HepG2 (cell line): ENCODE results near the gene WFDC5. TPM values are rescaled to one million over a fixed set of nuclear protein-coding genes. Genes with fewer than 3 reads are reported as not detected.

ENCODE experiments used
- GATA4 ChIP-seq: sonication (generic); IDR thresholded peaks from 2 replicates; pipeline ENCODE4 v1.6.1; 2016; ENCODE audit warnings: antibody characterized with exemption, low read depth, borderline replicate concordance
- HDAC1 ChIP-seq: sonication (generic); formaldehyde crosslinking; IDR thresholded peaks from 2 replicates; pipeline ENCODE4 v1.5.1; 2020; ENCODE audit warnings: mild to moderate bottlenecking, missing genetic modification reagents
- HNRNPLL ChIP-seq: fragments of 200-400 bp; formaldehyde crosslinking; IDR thresholded peaks from 2 replicates; pipeline ENCODE4 v1.6.1; 2017; ENCODE audit warnings: mild to moderate bottlenecking, low read depth, low read length; ENCODE audit not compliant: poor library complexity, severe bottlenecking
- HOXA3 ChIP-seq: sonication (generic); formaldehyde crosslinking; IDR thresholded peaks from 2 replicates; pipeline ENCODE4 v1.5.0; 2020; ENCODE audit warnings: missing genetic modification reagents
- MIXL1 ChIP-seq: IDR thresholded peaks from 2 replicates; pipeline ENCODE4 v1.6.1; 2016
- MYNN ChIP-seq: sonication (generic); formaldehyde crosslinking; IDR thresholded peaks from 2 replicates; pipeline ENCODE4 v1.4.0; 2020; ENCODE audit warnings: mild to moderate bottlenecking, low read depth, missing genetic modification reagents
- NBN ChIP-seq: fragments of 450-650 bp; conservative IDR thresholded peaks from 2 replicates; pipeline ENCODE4 v1.6.1; 2017
- NFIB ChIP-seq: sonication (generic); formaldehyde crosslinking; IDR thresholded peaks from 2 replicates; pipeline ENCODE4 v1.9.0; 2021; ENCODE audit warnings: missing genetic modification reagents, mild to moderate bottlenecking, borderline replicate concordance
- POLR2AphosphoS2 ChIP-seq: IDR thresholded peaks from 2 replicates; pipeline ENCODE4 v1.6.1; 2011; ENCODE audit warnings: low read depth, low read length, improper control_type of control experiment
- SMARCE1 ChIP-seq: fragments of 450-650 bp; IDR thresholded peaks from 2 replicates; pipeline ENCODE4 v1.6.1; 2017; ENCODE audit warnings: borderline replicate concordance
- SOX5 ChIP-seq: IDR thresholded peaks from 2 replicates; pipeline ENCODE4 v1.6.1; 2016; ENCODE audit warnings: borderline replicate concordance
- ZNF207 ChIP-seq: fragments of 450-650 bp; IDR thresholded peaks from 2 replicates; pipeline ENCODE4 v1.6.1; 2016; ENCODE audit warnings: antibody characterized with exemption, borderline replicate concordance
- ZNF484 ChIP-seq: sonication (generic); formaldehyde crosslinking; IDR thresholded peaks from 2 replicates; pipeline ENCODE4 v1.5.1; 2020; ENCODE audit warnings: mild to moderate bottlenecking, low read depth, missing genetic modification reagents, borderline replicate concordance
- polyA plus RNA-seq, 8 experiments: library from polyadenylated mRNA; depleted of rRNA in 3 of 8; stranded (reverse) in 7 of 8; unstranded in 1 of 8; fragments of >200 nt; fragmentation: Illumina TruSeq in 4 of 8; extraction: Trizol in 4 of 8; gene quantifications; 2 replicates each; pipeline versions ENCODE4 v1.2.1 to v1.2.3, GENCODE V29; 2011 to 2016; ENCODE audit warnings: low read depth in 4 of 8, missing spikeins in 1 of 8, mixed read lengths in 1 of 8; ENCODE audit not compliant: insufficient read depth in 1 of 8
- total RNA-seq, 5 experiments: library from RNA; depleted of rRNA; stranded (reverse); fragments of >200 nt; fragmentation: Illumina TruSeq; extraction: Trizol; gene quantifications; 2 replicates each; pipeline ENCODE4 v1.2.3, GENCODE V29; 2016; ENCODE audit warnings: low read depth in 1 of 5
- TF ChIP-seq, protein P1 (sequence below): sonication (generic); formaldehyde crosslinking; conservative IDR thresholded peaks from 2 replicates; pipeline ENCODE4 v1.5.0; 2020; ENCODE audit warnings: missing genetic modification reagents
- TF ChIP-seq, protein P2 (sequence below): sonication (generic); formaldehyde crosslinking; IDR thresholded peaks from 2 replicates; pipeline ENCODE4 v1.8.1; 2023; ENCODE audit warnings: missing genetic modification reagents, inconsistent platforms, borderline replicate concordance
- TF ChIP-seq, protein P3 (sequence below): sonication (generic); formaldehyde crosslinking; IDR thresholded peaks from 2 replicates; pipeline ENCODE4 v1.4.0; 2020; ENCODE audit warnings: missing genetic modification reagents, mild to moderate bottlenecking, borderline replicate concordance
- TF ChIP-seq, protein P4 (sequence below): sonication (generic); formaldehyde crosslinking; IDR thresholded peaks from 2 replicates; pipeline ENCODE4 v1.4.0; 2020; ENCODE audit warnings: missing genetic modification reagents, borderline replicate concordance
- TF ChIP-seq, protein P5 (sequence below): sonication (generic); formaldehyde crosslinking; IDR thresholded peaks from 2 replicates; pipeline ENCODE4 v1.4.0; 2020; ENCODE audit warnings: mild to moderate bottlenecking, missing genetic modification reagents

The WFDC5 gene
- total and polyA plus RNA-seq, 2 of the 13 experiments (the other 11 are each of a cell fraction or from before 2014, with no cell fraction given) = not detected

DNA sequence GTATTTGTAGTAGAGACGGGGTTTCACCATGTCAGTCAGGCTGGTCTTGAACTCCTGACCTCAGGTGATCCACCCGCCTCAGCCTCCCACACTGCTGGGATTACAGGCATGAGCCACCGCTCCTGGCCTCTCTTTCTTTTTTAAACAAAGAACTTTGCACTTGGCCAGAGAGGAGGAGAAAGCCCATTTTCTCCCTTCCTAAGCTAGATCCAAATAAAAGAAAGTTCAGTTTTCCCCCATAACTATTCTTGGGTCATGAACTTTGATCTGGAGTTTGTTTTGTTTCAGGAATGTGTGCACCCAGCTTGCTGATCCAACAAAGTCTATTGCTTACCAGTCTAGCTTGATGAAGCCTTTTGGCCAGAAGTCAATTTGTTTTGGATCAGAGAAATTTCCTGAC lies 37.4 kb downstream of the WFDC5 start (continued):
- TF ChIP-seq, protein P1, sequence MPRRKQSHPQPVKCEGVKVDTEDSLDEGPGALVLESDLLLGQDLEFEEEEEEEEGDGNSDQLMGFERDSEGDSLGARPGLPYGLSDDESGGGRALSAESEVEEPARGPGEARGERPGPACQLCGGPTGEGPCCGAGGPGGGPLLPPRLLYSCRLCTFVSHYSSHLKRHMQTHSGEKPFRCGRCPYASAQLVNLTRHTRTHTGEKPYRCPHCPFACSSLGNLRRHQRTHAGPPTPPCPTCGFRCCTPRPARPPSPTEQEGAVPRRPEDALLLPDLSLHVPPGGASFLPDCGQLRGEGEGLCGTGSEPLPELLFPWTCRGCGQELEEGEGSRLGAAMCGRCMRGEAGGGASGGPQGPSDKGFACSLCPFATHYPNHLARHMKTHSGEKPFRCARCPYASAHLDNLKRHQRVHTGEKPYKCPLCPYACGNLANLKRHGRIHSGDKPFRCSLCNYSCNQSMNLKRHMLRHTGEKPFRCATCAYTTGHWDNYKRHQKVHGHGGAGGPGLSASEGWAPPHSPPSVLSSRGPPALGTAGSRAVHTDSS (CRISPR knock-in tag) = no peak
- TF ChIP-seq SMARCE1 (no peak), GATA4 (no peak), HDAC1 (CRISPR knock-in tag) (peak; percentile 66; the same call in 1 of the 2 replicates), SOX5 (peak; percentile 94), NFIB (CRISPR knock-in tag) (no peak), POLR2AphosphoS2 (no peak), HNRNPLL (no peak), ZNF484 (CRISPR knock-in tag) (no peak), NBN (no peak), ZNF207 (no peak), MIXL1 (peak; percentile 60), HOXA3 (CRISPR knock-in tag) (peak; percentile 68; the same call in 1 of the 2 replicates), MYNN (no peak)
- TF ChIP-seq, protein P2, sequence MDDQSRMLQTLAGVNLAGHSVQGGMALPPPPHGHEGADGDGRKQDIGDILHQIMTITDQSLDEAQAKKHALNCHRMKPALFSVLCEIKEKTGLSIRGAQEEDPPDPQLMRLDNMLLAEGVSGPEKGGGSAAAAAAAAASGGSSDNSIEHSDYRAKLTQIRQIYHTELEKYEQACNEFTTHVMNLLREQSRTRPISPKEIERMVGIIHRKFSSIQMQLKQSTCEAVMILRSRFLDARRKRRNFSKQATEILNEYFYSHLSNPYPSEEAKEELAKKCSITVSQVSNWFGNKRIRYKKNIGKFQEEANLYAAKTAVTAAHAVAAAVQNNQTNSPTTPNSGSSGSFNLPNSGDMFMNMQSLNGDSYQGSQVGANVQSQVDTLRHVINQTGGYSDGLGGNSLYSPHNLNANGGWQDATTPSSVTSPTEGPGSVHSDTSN (CRISPR knock-in tag) = no peak
- TF ChIP-seq, protein P3, sequence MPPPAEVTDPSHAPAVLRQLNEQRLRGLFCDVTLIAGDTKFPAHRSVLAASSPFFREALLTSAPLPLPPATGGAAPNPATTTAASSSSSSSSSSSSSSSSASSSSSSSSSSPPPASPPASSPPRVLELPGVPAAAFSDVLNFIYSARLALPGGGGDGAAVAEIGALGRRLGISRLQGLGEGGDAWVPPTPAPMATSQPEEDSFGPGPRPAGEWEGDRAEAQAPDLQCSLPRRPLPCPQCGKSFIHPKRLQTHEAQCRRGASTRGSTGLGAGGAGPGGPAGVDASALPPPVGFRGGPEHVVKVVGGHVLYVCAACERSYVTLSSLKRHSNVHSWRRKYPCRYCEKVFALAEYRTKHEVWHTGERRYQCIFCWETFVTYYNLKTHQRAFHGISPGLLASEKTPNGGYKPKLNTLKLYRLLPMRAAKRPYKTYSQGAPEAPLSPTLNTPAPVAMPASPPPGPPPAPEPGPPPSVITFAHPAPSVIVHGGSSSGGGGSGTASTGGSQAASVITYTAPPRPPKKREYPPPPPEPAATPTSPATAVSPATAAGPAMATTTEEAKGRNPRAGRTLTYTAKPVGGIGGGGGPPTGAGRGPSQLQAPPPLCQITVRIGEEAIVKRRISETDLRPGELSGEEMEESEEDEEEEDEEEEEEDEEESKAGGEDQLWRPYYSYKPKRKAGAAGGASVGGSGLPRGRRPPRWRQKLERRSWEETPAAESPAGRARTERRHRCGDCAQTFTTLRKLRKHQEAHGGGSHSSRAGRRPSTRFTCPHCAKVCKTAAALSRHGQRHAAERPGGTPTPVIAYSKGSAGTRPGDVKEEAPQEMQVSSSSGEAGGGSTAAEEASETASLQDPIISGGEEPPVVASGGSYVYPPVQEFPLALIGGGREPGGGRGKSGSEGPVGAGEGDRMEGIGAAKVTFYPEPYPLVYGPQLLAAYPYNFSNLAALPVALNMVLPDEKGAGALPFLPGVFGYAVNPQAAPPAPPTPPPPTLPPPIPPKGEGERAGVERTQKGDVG (CRISPR knock-in tag) = peak; percentile 65; the same call in 1 of the 2 replicates
- TF ChIP-seq, protein P4, sequence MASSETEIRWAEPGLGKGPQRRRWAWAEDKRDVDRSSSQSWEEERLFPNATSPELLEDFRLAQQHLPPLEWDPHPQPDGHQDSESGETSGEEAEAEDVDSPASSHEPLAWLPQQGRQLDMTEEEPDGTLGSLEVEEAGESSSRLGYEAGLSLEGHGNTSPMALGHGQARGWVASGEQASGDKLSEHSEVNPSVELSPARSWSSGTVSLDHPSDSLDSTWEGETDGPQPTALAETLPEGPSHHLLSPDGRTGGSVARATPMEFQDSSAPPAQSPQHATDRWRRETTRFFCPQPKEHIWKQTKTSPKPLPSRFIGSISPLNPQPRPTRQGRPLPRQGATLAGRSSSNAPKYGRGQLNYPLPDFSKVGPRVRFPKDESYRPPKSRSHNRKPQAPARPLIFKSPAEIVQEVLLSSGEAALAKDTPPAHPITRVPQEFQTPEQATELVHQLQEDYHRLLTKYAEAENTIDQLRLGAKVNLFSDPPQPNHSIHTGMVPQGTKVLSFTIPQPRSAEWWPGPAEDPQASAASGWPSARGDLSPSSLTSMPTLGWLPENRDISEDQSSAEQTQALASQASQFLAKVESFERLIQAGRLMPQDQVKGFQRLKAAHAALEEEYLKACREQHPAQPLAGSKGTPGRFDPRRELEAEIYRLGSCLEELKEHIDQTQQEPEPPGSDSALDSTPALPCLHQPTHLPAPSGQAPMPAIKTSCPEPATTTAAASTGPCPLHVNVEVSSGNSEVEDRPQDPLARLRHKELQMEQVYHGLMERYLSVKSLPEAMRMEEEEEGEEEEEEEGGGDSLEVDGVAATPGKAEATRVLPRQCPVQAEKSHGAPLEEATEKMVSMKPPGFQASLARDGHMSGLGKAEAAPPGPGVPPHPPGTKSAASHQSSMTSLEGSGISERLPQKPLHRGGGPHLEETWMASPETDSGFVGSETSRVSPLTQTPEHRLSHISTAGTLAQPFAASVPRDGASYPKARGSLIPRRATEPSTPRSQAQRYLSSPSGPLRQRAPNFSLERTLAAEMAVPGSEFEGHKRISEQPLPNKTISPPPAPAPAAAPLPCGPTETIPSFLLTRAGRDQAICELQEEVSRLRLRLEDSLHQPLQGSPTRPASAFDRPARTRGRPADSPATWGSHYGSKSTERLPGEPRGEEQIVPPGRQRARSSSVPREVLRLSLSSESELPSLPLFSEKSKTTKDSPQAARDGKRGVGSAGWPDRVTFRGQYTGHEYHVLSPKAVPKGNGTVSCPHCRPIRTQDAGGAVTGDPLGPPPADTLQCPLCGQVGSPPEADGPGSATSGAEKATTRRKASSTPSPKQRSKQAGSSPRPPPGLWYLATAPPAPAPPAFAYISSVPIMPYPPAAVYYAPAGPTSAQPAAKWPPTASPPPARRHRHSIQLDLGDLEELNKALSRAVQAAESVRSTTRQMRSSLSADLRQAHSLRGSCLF = no peak
- TF ChIP-seq, protein P5, sequence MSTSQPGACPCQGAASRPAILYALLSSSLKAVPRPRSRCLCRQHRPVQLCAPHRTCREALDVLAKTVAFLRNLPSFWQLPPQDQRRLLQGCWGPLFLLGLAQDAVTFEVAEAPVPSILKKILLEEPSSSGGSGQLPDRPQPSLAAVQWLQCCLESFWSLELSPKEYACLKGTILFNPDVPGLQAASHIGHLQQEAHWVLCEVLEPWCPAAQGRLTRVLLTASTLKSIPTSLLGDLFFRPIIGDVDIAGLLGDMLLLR (CRISPR knock-in tag) = no peak
